HG03066 (cell line): ENCODE data around the gene YPEL1.
"Not testable (repeated sequence)": the region's sequence is repeated elsewhere in the genome, so short reads cannot be mapped to it uniquely, and the experiment has no call there.

Source experiments
- ATAC-seq: cut with Tn5 transposase; IDR thresholded peaks from one replicate; pipeline ENCODE4 v1.9.1; 2021; ENCODE audit warnings: low read depth; ENCODE audit not compliant: unreplicated experiment

The YPEL1 gene

DNA sequence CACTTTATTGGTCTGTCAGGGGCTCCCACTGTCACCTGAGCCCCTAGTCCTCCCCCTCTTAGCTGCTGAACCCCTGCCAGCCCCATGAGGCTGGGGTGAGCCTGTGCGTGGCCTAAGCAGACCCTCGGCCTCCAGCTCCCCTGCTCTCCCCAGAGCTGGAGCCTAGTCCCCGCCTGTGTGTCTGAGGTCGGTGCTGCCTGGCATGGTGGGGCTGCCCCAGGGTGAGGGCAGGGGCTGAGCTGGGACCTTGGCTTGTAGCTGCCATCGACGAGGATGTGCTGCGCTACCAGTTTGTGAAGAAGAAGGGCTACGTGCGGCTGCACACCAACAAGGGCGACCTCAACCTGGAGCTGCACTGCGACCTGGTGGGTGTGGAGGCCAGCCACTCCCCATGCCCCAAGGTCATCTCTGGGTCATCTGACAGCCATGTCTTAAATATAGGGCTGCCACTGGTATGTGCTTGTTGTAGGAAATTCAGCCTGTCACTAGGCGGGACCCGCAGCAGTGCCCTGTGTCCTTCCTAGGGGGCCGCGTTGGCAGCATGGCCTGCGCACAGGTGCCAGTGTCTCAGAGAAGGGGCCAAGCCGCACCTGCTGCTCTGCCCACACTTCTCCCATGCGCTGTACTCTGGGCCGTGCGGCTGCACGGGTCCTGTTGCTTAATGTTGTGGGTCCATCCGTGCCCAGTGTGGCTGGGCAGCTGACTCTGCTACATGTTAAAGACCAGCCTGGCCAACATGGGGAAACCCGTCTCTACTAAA, 48.8 kb downstream of the YPEL1 start:
- ATAC-seq: no peak

DNA sequence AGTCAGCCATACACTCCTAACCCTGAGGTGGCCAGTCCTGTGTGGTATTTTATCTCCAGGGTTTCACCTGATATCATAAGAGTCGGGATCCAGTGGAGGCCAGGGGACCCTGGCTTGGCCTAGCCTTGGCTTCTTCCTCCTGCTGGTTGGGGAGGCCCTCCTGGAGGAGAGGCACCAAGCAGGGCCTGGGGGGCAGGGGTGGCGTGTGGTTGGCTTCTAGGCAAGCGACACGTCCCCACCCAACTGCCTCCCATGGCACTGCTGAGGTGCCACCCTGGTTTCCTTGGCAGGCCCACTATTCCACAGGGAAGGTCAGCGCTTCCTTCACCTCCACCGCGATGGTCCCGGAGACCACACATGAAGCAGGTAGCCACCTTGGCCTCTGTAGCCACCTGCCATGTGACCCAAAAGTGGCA, 49.4 kb downstream of the YPEL1 start:
- no peak for ATAC-seq

DNA sequence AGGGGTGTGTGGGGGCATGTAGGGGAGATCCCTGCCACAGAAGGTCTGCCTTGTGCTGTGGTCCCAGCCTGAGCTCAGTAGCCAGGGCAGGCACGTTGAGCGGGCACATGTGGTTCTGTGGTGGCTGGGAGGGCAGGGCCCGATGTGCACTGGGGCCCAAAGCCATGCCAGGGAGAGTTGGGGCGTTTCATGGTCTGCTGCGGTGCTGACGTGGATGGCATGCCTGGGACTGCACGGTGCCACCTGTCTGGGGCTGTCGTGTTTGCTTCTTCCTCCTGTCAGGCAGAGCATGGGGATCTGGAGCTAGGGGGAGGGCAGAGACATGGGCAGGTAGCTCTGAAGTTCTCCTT, 50.5 kb downstream of the YPEL1 start:
- no peak for ATAC-seq

DNA sequence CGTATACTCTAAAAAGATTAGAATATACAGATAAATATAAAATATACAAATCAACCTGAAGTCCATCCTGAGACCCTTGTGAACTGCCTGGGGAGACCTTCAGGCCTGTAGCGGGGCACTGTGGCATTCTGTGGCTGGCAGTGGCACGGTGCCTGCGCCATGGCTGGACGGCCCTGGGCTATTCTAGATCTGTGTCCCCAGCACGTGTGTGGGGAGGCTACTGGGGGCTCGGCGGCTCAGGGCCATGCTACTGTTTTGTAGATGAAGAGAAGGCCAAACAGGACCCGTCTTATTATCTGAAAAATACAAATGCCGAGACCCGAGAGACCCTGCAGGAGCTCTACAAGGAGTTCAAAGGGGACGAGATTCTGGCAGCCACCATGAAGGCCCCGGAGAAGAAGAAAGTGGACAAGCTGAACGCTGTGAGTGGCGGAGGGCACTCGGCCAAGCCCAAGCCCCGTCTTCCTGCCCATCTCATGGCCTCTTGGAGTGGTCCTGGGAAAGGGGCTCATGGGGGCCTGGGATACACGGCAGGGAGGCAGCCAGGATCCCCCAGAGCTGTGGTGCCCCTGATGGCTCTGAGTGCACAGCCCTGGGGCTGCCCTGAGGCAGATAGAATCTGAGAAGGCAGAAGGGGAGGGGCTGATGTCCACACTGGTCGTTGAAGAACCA, 51.0 kb downstream of the YPEL1 start:
- no peak for ATAC-seq

DNA sequence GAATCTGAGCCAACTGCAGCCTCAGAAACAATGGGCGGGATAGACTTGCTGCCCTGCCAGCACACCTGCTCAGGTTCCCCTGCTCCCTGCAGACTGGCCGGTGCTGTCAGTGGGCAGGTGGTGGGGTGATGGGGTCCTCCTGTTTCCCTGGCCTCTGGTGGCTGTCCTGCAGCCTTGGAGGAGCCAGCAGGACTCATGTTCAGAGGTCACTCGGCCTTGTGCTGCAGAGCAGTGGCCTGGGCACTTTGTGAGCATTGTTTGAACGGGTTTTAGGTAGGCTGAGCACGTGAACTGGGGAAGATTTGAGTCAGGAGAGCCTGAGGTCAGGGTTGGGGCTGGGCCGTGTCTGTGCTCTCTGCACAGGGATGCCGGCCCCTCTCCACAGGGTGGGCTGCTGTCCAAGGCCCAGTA, 52.2 kb downstream of the YPEL1 start:
- ATAC-seq: no peak

DNA sequence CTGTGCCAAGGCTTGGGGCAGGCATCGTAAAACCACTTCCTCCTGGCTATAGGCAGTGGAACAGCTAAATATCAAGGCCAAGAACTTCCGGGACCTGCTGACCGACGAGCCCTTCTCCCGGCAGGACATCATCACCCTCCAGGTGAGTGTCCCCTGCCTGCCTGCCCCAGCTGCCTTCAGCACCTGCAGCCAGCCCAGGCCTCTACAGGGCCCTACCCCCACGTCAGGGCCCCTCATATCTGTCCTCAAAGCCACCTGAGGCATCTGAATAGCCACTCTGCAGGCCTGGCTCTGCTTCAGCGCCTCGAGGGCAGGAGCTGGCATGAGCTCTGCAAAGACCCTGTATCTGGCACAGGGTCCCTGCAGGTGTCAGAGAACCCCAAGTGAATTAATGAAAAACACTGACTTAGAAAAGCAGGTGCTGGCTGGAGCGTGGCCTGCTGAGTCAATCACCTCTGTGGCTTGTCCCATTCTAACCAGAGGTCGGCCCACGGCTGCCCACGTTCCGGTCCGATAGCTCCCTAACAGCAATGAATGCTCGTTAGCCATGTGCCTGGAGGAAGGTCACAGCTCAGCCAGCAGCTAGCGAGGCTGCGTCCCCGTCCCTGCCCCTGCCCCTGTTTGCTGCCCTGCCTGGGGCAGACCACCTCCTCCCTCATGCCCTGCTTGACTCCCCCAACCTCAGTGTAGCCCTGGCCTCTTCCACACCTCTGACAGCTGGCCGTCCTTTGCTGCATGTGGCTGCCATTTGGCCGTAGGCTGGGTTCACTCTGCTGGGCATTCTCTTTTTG, 53.0 kb downstream of the YPEL1 start:
- no peak for ATAC-seq

DNA sequence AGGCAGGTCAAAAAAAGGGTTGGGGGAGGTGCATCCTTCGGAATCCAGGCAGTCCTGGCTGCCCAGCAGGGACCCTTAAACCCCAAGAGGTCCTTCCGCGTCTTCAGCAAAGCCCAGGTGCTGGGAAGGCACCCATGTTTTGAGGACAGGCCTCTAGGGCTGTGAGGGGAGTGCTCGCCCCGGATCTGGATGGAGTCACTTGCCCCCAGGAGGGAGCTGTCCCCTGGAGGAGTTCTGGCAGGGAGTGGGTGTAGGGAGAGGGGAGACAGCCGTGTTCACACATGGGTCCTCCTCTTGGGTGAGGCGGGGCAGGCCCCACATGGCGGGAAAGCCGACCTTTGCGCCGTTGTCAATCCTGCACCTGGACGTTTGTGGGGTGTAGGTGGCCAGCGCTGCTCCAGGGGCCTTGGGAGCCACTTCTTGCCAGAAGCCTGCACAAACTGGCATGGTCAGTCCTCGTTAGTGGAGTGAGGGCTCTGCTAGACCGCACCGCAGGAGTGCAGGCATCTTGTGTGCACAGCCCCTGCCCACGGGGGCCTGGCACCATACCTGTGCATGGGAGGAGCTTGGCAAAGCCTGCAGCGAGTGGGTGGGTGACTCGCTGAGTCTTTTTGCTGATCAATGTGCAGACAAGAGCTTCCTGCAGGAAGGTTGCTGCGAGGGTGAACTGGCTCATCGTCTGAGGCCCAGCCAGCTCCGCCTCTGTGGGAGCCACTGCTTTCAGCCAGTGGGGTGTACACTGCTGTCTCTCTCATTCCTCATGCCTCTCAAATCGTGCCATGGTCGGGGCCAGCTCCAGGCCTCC, 53.8 kb downstream of the YPEL1 start:
- ATAC-seq: no peak

DNA sequence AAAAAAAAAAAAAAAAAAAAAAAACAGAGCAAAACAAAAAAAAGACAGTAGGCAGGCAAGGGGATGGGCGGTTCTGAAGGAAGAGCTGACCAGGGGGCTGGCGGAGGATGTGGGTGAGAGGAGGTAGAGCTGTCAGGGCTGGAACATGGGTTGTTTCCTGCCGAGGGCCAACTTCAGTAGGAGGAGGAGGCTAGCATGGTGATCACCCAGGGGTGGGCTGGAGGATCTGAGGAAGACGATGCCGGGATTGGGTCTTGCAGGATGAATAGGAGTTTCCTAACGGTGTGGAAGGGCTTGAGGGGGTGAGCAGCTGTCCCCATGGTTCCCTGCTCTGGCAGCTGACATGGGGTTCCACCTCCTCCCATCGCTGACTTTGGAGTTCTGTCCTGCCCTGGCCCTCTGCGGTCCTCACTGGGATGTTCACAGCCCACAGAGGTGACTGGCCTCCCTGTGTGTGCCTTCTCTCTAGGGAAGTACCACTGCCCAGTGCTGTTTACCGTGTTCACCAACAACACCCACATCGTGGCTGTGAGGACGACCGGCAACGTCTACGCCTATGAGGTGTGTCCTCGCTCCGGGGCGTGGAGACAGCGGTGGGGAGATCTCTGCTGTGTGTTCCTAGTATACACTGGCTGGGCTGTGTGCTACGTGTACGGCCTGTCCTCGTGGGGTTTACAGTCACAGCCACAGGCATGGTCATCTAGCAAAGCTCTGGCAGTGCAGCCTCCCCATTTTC, 54.6 kb downstream of the YPEL1 start:
- ATAC-seq: no peak

DNA sequence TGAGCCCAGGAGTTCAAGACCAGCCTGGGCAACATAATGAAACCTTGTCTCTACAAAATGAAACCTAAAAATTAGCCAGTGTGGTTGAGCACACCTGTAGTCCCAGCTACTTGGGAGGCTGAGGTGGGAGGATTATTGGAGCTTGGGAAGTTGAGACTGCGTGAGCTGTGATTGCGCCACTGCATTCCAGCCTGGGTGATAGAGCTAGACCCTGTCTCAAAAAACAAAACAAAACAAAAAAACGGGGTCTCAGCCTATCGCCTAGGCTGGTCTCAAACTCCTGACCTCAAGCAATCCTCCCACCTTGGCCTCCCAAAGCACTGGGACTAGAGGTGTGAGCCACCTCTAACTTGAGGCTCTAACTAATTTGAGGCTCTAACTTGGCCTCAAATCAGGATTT, 56.2 kb downstream of the YPEL1 start:
- ATAC-seq: no peak

DNA sequence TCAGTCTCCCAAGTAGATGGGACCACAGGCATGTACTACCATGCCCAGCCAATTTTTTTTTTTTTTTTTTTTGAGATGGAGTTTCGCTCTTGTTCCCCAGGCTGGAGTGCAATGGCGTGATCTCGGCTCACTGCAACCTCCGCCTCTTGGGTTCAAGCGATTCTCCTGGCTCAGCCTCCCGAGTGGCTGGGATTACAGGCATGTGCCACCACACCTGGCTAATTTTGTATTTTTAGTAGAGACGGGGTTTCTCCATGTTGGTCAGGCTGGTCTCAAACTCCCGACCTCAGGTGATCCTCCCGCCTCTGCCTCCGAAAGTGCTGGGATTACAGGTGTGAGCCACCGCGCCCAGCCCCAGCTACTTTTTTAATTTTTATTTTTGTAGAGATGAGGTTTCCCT, 56.8 kb downstream of the YPEL1 start:
- not testable (repeated sequence) for ATAC-seq

DNA sequence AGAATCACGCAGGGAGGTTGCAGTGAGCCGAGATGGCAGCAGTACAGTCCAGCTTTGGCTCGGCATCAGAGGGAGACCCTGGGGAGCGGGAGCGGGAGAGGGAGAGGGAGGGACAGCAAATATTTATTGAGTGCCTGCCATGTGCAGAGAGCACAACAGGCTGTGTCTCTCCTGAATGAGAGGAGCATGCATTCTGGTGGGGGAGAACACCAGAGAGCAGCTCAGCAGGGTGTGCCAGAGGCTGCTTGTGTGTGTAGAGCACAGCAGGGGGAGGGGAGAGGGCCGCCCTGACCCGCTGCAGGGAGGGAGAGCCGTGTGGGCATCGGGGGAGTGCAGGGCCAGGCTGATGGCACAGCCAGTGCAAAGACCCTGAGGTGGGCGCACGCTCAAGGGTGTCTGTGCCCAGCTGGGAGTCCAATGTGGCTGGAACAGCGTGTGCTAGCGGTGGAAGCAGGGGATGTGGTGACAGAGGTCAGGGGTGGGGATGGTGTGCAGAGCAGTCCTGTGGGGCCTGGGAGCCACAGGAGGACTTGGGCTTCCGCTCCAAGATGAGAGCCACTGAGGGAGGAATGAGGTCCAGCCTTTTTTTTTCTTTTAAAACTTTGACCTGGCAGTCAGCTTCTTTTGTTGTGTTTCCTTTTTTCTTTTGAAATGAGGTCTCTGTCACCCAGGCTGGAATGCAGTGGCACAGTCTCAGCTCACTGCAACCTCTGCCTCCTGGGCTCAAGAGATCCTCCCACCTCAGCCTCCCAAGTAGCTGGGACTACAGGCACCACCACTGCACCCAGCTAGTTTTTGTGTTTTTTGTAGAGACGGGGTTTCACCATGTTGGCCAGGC, 57.8 kb downstream of the YPEL1 start:
- ATAC-seq: no peak

DNA sequence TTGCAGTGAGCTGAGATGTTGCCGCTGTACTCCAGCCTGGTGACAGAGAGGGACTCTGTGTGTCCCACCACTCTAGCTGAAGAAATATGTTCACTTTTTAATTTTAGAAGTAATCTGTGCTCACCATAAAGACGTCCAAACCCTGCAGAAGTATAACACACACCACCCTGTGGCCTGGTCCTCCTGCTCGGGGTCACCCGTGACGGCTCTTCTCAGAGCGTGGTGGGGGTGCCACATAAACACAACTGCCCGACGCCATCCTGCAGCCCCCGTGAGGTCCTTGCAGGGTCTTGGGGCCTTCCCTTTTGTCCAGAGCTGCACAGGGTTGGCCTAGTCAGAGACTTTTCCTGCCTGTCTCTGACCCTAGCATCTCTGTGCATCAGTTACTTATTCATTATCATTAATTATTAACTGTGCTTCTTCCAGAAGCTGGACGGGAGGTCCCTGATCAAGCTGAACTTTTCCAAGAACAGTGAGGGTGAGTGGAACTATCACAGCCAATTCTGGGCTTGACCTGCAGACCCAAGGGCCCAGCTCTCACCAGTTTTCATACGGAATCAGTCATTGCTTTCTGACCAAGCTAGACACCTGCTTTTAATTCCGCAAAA, 60.9 kb downstream of the YPEL1 start:
- no peak for ATAC-seq

DNA sequence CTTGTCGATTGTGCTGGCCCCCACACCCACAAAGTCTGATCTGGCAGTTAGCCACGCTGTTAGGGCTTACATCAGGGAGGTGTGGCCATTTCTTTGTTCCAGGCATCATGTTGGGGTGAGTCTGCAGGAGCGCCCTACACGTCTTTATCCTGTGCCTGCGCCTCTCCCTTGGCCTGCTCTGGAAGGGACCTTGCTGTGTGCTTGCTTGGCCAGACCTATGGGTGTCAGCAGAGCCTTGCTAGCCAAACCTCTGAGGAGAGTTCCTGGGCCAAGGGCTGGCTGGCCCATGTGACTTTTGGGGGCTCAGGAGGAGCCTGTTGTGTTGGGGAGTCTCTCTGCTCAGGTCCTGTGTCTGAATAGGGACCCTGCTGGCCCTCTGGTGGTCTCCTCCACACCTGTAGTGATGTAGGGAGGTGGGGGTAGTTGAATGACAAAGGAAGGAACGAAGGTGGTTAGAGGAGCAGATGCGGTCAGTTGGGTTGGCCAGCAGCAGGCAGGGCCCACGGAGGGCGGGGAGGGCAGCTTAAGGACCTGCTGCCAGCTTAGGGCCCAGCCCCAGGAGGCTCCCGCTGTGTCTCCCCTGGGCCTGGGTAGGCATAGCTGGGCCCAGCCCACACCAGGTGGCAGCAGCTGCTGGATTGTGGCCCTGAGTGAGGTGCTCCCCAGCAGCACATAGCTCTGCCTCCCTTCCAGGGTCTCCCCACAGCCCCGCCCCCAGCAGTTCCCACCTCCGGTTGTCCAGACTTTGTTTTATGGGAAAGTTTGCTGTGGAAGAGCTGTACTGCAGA, 61.9 kb downstream of the YPEL1 start:
- no peak for ATAC-seq

DNA sequence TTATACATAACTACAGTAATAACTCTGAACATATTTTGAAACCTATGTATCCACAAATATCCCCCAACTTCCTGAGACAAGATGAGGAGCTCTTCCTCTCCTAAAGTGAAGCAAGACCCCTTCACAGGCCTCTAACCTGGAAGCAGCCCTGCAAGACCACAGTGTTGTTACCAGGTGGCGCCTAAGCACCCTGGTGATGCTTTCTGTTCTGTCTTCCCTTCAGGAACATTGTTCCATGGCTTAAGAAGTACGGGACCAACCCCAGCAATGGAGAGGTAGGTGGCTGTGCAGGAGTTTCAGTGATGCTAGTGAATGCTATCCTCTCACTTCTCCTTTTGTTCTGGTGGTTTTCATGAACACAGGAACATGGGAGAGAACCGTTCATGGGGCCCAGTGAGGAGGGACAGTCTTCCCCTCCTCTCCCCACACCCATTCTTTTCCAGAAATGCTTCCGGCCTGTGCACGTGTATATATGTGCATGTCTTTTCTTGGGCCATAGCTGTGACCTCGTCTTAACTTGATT, 63.4 kb downstream of the YPEL1 start:
- no peak for ATAC-seq

DNA sequence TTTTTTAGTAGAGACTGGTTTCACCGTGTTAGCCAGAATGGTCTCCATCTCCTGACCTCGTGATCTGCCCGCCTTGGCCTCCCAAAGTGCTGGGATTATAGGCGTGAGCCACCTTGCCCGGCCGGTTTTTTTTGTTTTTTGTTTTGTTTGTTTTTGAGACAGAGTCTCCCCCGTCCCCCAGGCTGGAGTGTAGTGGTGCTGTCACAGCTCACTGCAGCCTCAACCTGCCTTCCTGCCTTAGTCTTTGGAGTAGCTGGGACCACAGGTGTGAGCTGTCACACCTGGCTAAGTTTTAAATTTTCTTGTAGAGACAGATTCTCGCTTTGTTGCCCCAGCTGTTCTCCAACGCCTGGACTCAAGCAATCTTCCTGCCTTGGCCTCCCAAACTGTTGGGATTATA, 66.6 kb downstream of the YPEL1 start:
- no peak for ATAC-seq

DNA sequence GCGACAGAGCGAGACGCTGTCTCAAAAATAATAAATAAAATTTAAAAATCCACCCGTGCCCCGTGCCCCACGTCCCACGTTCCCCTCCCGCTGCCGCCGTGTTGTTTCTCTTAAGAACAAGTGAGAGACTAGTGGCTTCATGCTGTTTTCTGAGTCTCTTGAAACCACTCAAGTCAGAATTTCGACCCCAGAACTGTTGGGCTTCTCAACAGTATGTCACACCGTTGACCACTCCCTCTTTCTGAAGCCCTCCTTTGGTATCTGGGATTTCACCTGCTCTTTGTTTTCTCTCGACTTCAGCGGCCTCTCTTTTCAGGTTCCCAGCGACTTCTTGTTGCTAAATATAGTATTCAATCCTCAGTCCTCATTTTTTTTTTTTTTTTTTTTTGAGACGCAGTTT, 68.8 kb downstream of the YPEL1 start:
- ATAC-seq: no peak

DNA sequence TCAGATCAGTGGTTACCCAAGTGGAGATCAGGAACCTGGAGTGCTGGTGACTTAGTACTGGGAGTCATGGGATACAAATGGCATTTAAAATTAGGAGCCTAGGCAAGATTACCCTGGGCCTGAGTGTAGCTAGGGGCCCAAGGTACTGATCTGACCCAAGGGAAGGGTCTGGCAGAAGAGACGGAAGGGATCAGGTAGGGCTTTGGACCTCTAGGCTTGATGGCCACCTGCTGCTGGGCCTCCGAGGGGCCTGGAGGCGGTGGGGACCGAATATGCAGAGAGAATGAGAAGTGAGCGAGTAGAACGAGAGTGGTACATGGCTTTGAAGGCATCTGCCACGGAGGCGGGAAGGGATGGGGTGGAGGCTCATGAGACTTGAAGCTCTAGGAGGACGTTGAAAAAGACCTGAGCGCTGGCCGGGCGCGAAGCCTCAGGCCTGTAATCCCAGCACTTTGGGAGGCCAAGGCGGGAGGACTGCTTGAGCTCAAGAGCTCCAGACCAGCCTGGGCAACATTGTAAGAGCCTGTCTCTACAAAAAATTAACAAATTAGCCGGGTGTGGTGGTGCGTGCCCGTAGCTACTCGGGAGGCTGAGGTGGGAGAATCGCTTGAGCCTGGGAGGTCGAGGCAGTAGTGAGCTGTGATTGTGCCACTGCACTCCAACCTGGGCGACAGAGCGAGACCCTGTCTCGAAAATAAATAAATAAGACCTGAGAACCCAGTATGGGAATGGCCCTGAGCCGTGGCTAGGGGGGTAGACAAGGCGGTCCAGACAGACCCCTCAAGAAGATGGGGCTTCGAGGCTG, 70.3 kb downstream of the YPEL1 start:
- no peak for ATAC-seq
